ENCODE results near the gene DNAH2. TPM values are rescaled to one million over a fixed set of nuclear protein-coding genes. Genes with fewer than 3 reads are reported as not detected.

The DNAH2 gene
- total and polyA plus RNA-seq, 2 of the 13 experiments (the other 11 are each of a cell fraction or from before 2014, with no cell fraction given) = not detected

- no peak for TF ChIP-seq ELK4 (CRISPR knock-in tag; IDR thresholded peaks at IDR 0.05; ENCODE audit: borderline replicate concordance)
- no peak for TF ChIP-seq ZBTB3 (CRISPR knock-in tag; IDR thresholded peaks at IDR 0.05; ENCODE audit: borderline replicate concordance, low read depth)
- TF ChIP-seq KAT8 (CRISPR knock-in tag; IDR thresholded peaks at IDR 0.05) = peak; percentile 58
- 0 out of 2 replicates have a peak, but pooled peaks have one; percentile 76 for TF ChIP-seq ZNF256 (CRISPR knock-in tag; conservative IDR thresholded peaks at IDR 0.05)
- peak; percentile 85 for TF ChIP-seq RBM39 (IDR thresholded peaks at IDR 0.05; ENCODE audit: low read depth, low read length, poor library complexity, severe bottlenecking)
- TF ChIP-seq KDM2A (CRISPR knock-in tag; IDR thresholded peaks at IDR 0.05; ENCODE audit: borderline replicate concordance, low read depth) = peak; percentile 99
- TF ChIP-seq ZSCAN25 (CRISPR knock-in tag; IDR thresholded peaks at IDR 0.05) = no peak
- TF ChIP-seq ZBTB26 (CRISPR knock-in tag; IDR thresholded peaks at IDR 0.05; ENCODE audit: borderline replicate concordance) = no peak
- no peak for TF ChIP-seq ARID2 (CRISPR knock-in tag; IDR thresholded peaks at IDR 0.05; ENCODE audit: borderline replicate concordance)
- TF ChIP-seq POGK (CRISPR knock-in tag; conservative IDR thresholded peaks at IDR 0.05) = peak; percentile 59; the same call in 1 of the 2 replicates
- no peak for TF ChIP-seq RAD51 (IDR thresholded peaks at IDR 0.05; ENCODE audit: borderline replicate concordance)
- TF ChIP-seq ZBTB4 (CRISPR knock-in tag; IDR thresholded peaks at IDR 0.05; ENCODE audit: borderline replicate concordance) = no peak
- TF ChIP-seq ZSCAN20 (CRISPR knock-in tag; IDR thresholded peaks at IDR 0.05; ENCODE audit: borderline replicate concordance) = no peak; the same call in 1 of the 2 replicates
These were observed 139.5 kb downstream of the DNAH2 start, which contains the start of gene NAA38 (continued) for GRCh38 chr17:7856811-7857712.
